HepG2 (cell line): ENCODE measurements around the gene NUTF2. TPM values are rescaled to one million over a fixed set of nuclear protein-coding genes. Genes with fewer than 3 reads are reported as not detected.

ENCODE experiments used
- FOXA1 ChIP-seq, 2 experiments: fragments of 450-650 bp in 1 of 2; sonication (generic) in 1 of 2; formaldehyde crosslinking in 1 of 2; IDR thresholded peaks; 2 replicates each; pipeline versions ENCODE4 v1.4.0 to v1.6.1; 2016 to 2020; ENCODE audit warnings: missing genetic modification reagents in 1 of 2
- FOXP4 ChIP-seq: sonication (generic); formaldehyde crosslinking; IDR thresholded peaks from 2 replicates; pipeline ENCODE4 v1.4.0; 2020; ENCODE audit warnings: missing genetic modification reagents
- HNF4A ChIP-seq: sonication (generic); formaldehyde crosslinking; IDR thresholded peaks from 2 replicates; pipeline ENCODE4 v1.4.0; 2020; ENCODE audit warnings: missing genetic modification reagents
- HOXA5 ChIP-seq: sonication (generic); formaldehyde crosslinking; IDR thresholded peaks from 2 replicates; pipeline ENCODE4 v1.4.0; 2020; ENCODE audit warnings: missing genetic modification reagents
- MAX ChIP-seq: IDR thresholded peaks from 2 replicates; pipeline ENCODE4 v1.6.1; 2012; ENCODE audit warnings: inconsistent platforms
- PHF20 ChIP-seq: sonication (generic); formaldehyde crosslinking; IDR thresholded peaks from 2 replicates; pipeline ENCODE4 v1.5.0; 2020; ENCODE audit warnings: mild to moderate bottlenecking, missing genetic modification reagents
- PHF21A ChIP-seq: sonication (generic); formaldehyde crosslinking; IDR thresholded peaks from 2 replicates; pipeline ENCODE4 v1.5.0; 2020; ENCODE audit warnings: mild to moderate bottlenecking, missing genetic modification reagents
- SMAD1 ChIP-seq: sonication (generic); formaldehyde crosslinking; IDR thresholded peaks from 2 replicates; pipeline ENCODE4 v1.4.0; 2020; ENCODE audit warnings: missing genetic modification reagents, low read depth, mild to moderate bottlenecking, borderline replicate concordance
- SRSF9 ChIP-seq: fragments of 200-400 bp; formaldehyde crosslinking; IDR thresholded peaks from 2 replicates; pipeline ENCODE4 v1.6.1; 2018; ENCODE audit warnings: borderline replicate concordance, mild to moderate bottlenecking, low read depth, low read length; ENCODE audit not compliant: insufficient read depth, poor library complexity, severe bottlenecking
- TOPORS ChIP-seq: sonication (generic); formaldehyde crosslinking; IDR thresholded peaks from 2 replicates; pipeline ENCODE4 v1.8.0; 2023; ENCODE audit warnings: mild to moderate bottlenecking, missing genetic modification reagents
- ZFP90 ChIP-seq: sonication (generic); formaldehyde crosslinking; IDR thresholded peaks from 2 replicates; pipeline ENCODE4 v1.8.0; 2022; ENCODE audit warnings: missing genetic modification reagents, mild to moderate bottlenecking, inconsistent platforms, borderline replicate concordance
- ZNF276 ChIP-seq: sonication (generic); formaldehyde crosslinking; IDR thresholded peaks from 2 replicates; pipeline ENCODE4 v1.4.0; 2020; ENCODE audit warnings: mild to moderate bottlenecking, low read depth, missing genetic modification reagents
- ZNF33A ChIP-seq: sonication (generic); formaldehyde crosslinking; IDR thresholded peaks from 2 replicates; pipeline ENCODE4 v1.5.1; 2020; ENCODE audit warnings: missing genetic modification reagents, mild to moderate bottlenecking, moderate library complexity, borderline replicate concordance
- ZNF574 ChIP-seq: sonication (generic); formaldehyde crosslinking; IDR thresholded peaks from 2 replicates; pipeline ENCODE4 v1.4.0; 2020; ENCODE audit warnings: missing genetic modification reagents
- ZNF770 ChIP-seq: sonication (generic); formaldehyde crosslinking; IDR thresholded peaks from 2 replicates; pipeline ENCODE4 v1.5.0; 2020; ENCODE audit warnings: mild to moderate bottlenecking, missing genetic modification reagents
- polyA plus RNA-seq, 8 experiments: library from polyadenylated mRNA; depleted of rRNA in 3 of 8; stranded (reverse) in 7 of 8; unstranded in 1 of 8; fragments of >200 nt; fragmentation: Illumina TruSeq in 4 of 8; extraction: Trizol in 4 of 8; gene quantifications; 2 replicates each; pipeline versions ENCODE4 v1.2.1 to v1.2.3, GENCODE V29; 2011 to 2016; ENCODE audit warnings: low read depth in 4 of 8, missing spikeins in 1 of 8, mixed read lengths in 1 of 8; ENCODE audit not compliant: insufficient read depth in 1 of 8
- total RNA-seq, 5 experiments: library from RNA; depleted of rRNA; stranded (reverse); fragments of >200 nt; fragmentation: Illumina TruSeq; extraction: Trizol; gene quantifications; 2 replicates each; pipeline ENCODE4 v1.2.3, GENCODE V29; 2016; ENCODE audit warnings: low read depth in 1 of 5

Gene NUTF2
- total and polyA plus RNA-seq, 2 of the 13 experiments (the other 11 are each of a cell fraction or from before 2014, with no cell fraction given), result 168 to 214 TPM

GRCh38 chr16:67915831-67916723 lies 69.3 kb downstream of the NUTF2 start (continued):
- TF ChIP-seq ZFP90, result no peak
- peak; percentile 12; the same call in 1 of the 2 replicates for TF ChIP-seq MAX
- 0 out of 2 replicates have a peak, but pooled peaks have one; percentile 31 for TF ChIP-seq ZNF574 (CRISPR knock-in tag)
- no peak for TF ChIP-seq FOXA1 (IDR thresholded peaks at IDR 0.05)
- peak; percentile 52; the same call in 1 of the 2 replicates for TF ChIP-seq FOXA1 (CRISPR knock-in tag; IDR thresholded peaks at IDR 0.05)
- TF ChIP-seq FOXP4 (CRISPR knock-in tag), result peak; percentile 51; the same call in 1 of the 2 replicates
- no peak for TF ChIP-seq SRSF9
- TF ChIP-seq ZNF276 (CRISPR knock-in tag), result no peak
- no peak for TF ChIP-seq TOPORS (CRISPR knock-in tag)
- no peak for TF ChIP-seq HOXA5 (CRISPR knock-in tag)
- peak; percentile 60; the same call in 1 of the 2 replicates for TF ChIP-seq PHF21A (CRISPR knock-in tag)
- peak; percentile 43 for TF ChIP-seq HNF4A
- no peak for TF ChIP-seq ZNF33A (CRISPR knock-in tag)
- 0 out of 2 replicates have a peak, but pooled peaks have one; percentile 49 for TF ChIP-seq SMAD1
- TF ChIP-seq PHF20 (CRISPR knock-in tag), result peak; percentile 19; the same call in 1 of the 2 replicates
- 0 out of 2 replicates have a peak, but pooled peaks have one; percentile 34 for TF ChIP-seq ZNF770
